Gastroesophageal sphincter (tissue), 3 donors: Measurements from ENCODE around the gene PRKG1.

ENCODE experiments used
- CTCF ChIP-seq, 4 experiments: fragments of 200-600 bp in 2 of 4; fragments of 450-650 bp in 2 of 4; sonication (generic) in 1 of 4; IDR thresholded peaks; one replicate each; pipeline ENCODE4 v1.5.1; 2017 to 2019; ENCODE audit warnings: antibody characterized with exemption in 4 of 4, mild to moderate bottlenecking in 2 of 4, moderate library complexity in 2 of 4
- EP300 ChIP-seq: sonication (generic); formaldehyde crosslinking; IDR thresholded peaks from one replicate; pipeline ENCODE4 v1.6.1; 2017; ENCODE audit warnings: antibody characterized with exemption, mild to moderate bottlenecking
- POLR2A ChIP-seq, 2 donors: fragments of 450-650 bp; IDR thresholded peaks; one replicate each; pipeline ENCODE4 v1.6.1; 2017; ENCODE audit warnings: antibody characterized with exemption in 2 of 2, mild to moderate bottlenecking in 2 of 2, moderate library complexity in 1 of 2
- POLR2AphosphoS5 ChIP-seq: sonication (generic); formaldehyde crosslinking; IDR thresholded peaks from one replicate; pipeline ENCODE4 v1.6.1; 2017; ENCODE audit warnings: antibody characterized with exemption

- TF ChIP-seq CTCF (IDR thresholded peaks at IDR 0.05) = no peak
- TF ChIP-seq EP300 = no peak
- TF ChIP-seq POLR2AphosphoS5 = no peak
- no peak for TF ChIP-seq POLR2A (IDR thresholded peaks at IDR 0.05)
Measured at GRCh38 chr10:52318822-52319464, 1244.7 kb downstream of the PRKG1 start.
